Epithelial cell of proximal tubule (primary cell): ENCODE results near the gene MOB3B. TPM values are rescaled to one million over a fixed set of nuclear protein-coding genes. Genes with fewer than 3 reads are reported as not detected.

Source experiments
- DNase-seq: peaks from one replicate; pipeline ENCODE4 v3.0.0-alpha.2; 2011; ENCODE audit warnings: low read depth
- H3K4me3 ChIP-seq: 2 replicates; pipeline ENCODE4 v1.5.1; 2011; ENCODE audit warnings: low read depth, mild to moderate bottlenecking, low read length
- CTCF ChIP-seq: conservative IDR thresholded peaks from 2 replicates; pipeline ENCODE4 v1.5.1; 2012; ENCODE audit warnings: low read depth, mild to moderate bottlenecking, low read length
- total RNA-seq: library from RNA; depleted of rRNA; stranded (reverse); fragments of >200 nt; gene quantifications from 2 replicates; pipeline ENCODE4 v1.2.3, GENCODE V29; 2015

The MOB3B gene
- total RNA-seq, 1 donor from 2014 or later = 2.9 TPM

GRCh38 chr9:27432308-27432707, 97.3 kb downstream of the MOB3B start:
- no peak for TF ChIP-seq CTCF
- no peak for DNase-seq

GRCh38 chr9:27431543-27432147, 98.0 kb downstream of the MOB3B start:
- TF ChIP-seq CTCF = no peak
- no peak for DNase-seq
- no peak overlapping the region for H3K4me3 ChIP-seq

More at GRCh38 chr9:27432308-27432707, 97.3 kb downstream of the MOB3B start:
- H3K4me3 ChIP-seq = no peak overlapping the region

GRCh38 chr9:27430750-27431535, 98.7 kb downstream of the MOB3B start:
- no peak for DNase-seq
- H3K4me3 ChIP-seq = no peak overlapping the region
- no peak for TF ChIP-seq CTCF

- no peak for TF ChIP-seq CTCF
- no peak overlapping the region for H3K4me3 ChIP-seq
- DNase-seq = no peak
Measured at GRCh38 chr9:27429917-27430316, 99.7 kb downstream of the MOB3B start.

- no peak for TF ChIP-seq CTCF
- DNase-seq = no peak
- H3K4me3 ChIP-seq = no peak overlapping the region
Measured at GRCh38 chr9:27429436-27429835, 100.2 kb downstream of the MOB3B start.

- DNase-seq = no peak
- TF ChIP-seq CTCF = no peak
- H3K4me3 ChIP-seq = no peak overlapping the region
Measured at GRCh38 chr9:27428551-27428950, 101.1 kb downstream of the MOB3B start.
